Heart right ventricle (tissue), 16 donors: ENCODE measurements around the gene HPCAL1. TPM values are rescaled to one million over a fixed set of nuclear protein-coding genes. Genes with fewer than 3 reads are reported as not detected.

Experiments used
- ATAC-seq, 8 donors: fragments of 200-7000 bp; cut with Tn5 transposase; one replicate each; pipeline ENCODE4 v1.9.1; 2020; ENCODE audit warnings: mild to moderate bottlenecking in 8 of 8, moderate library complexity in 8 of 8, moderate number of reproducible peaks in 1 of 8
- DNase-seq, 2 donors: peaks; one replicate each; pipeline ENCODE4 v3.0.0-alpha.2; 2020
- H3K27ac ChIP-seq, 10 donors: fragments of 200-600 bp; sonication (generic) in 2 of 10; one replicate each; pipeline versions ENCODE4 v1.5.0 to v1.8.0; 2020 to 2022; ENCODE audit warnings: mild to moderate bottlenecking in 3 of 10
- H3K27me3 ChIP-seq, 7 donors: fragments of 200-600 bp; one replicate each; pipeline ENCODE4 v1.8.0; 2021 to 2022; ENCODE audit warnings: mild to moderate bottlenecking in 2 of 7
- H3K36me3 ChIP-seq, 9 donors: fragments of 200-600 bp; sonication (generic) in 1 of 9; one replicate each; pipeline versions ENCODE4 v1.5.0 to v1.8.0; 2020 to 2022; ENCODE audit warnings: mild to moderate bottlenecking in 2 of 9
- H3K4me1 ChIP-seq, 9 donors: fragments of 200-600 bp; sonication (generic) in 1 of 9; one replicate each; pipeline versions ENCODE4 v1.5.0 to v1.8.0; 2020 to 2022; ENCODE audit warnings: mild to moderate bottlenecking in 4 of 9
- H3K4me3 ChIP-seq, 10 donors: fragments of 200-600 bp; sonication (generic) in 2 of 10; one replicate each; pipeline versions ENCODE4 v1.5.0 to v1.8.0; 2020 to 2022; ENCODE audit warnings: mild to moderate bottlenecking in 7 of 10, moderate library complexity in 2 of 10
- H3K9me3 ChIP-seq, 11 donors: fragments of 200-600 bp in 10 of 11; sonication (generic) in 2 of 11; one replicate each; pipeline versions ENCODE4 v1.5.0 to v1.8.0; 2013 to 2022; ENCODE audit warnings: mild to moderate bottlenecking in 2 of 11, control low read depth in 1 of 11, moderate library complexity in 1 of 11
- CTCF ChIP-seq, 9 donors: fragments of 200-600 bp; sonication (generic) in 2 of 9; IDR thresholded peaks; one replicate each; pipeline versions ENCODE4 v1.5.0 to v1.8.0; 2021 to 2022; ENCODE audit warnings: antibody characterized with exemption in 9 of 9, mild to moderate bottlenecking in 5 of 9, moderate library complexity in 1 of 9
- WGBS, 2 donors: extraction: QIAGEN DNeasy Blood & Tissue Kit; methylation state at CpG; one replicate each; pipeline ENCODE4 v1.1.7; 2013; ENCODE audit warnings: inconsistent platforms in 1 of 2; 5-methylcytosine and 5-hydroxymethylcytosine counted together
- intact Hi-C, 10 donors: fragments of 100-400 bp; cut with DNase I; formaldehyde crosslinking; loops; one replicate each; pipeline versions ENCODE4 v1.11.1 to v1.14.2; 2022
- polyA plus RNA-seq, 2 donors: library from polyadenylated mRNA; stranded (reverse); fragments of 200-250 nt; gene quantifications; one replicate each; pipeline ENCODE4 v1.2.3, GENCODE V29; 2013
- total RNA-seq, 10 donors: library from RNA; stranded (reverse); fragmentation: NEBNext Ultra II Directional in 3 of 10; extraction: Animal tissue kit (Norgen Biotek cat#: 25700) in 3 of 10; gene quantifications; one replicate each; pipeline versions ENCODE4 v1.2.1 to v1.2.4, GENCODE V29; 2021 to 2023
- donor health status: Arrhythmogenic right ventricular cardiomyopathy.
- donor health status: ischemic (EF 13 %, LVEDD 7.1; RV severe dilation, severe dysfunction).
- donor health status: healthy with polysubstance abuse.
- donor health status: DM: no; HTN: yes; CAD: no.
- donor health status: DM: no; HTN: no; CAD: no.
- donor health status: ischemic (EF 25% LVEDD 6.9; RV normal size, moderate dysfunction).
- donor health status: ischemic (EF 25% LVEDD 5.7; RV mildly dilated, moderate dysfunction).
- donor health status: healthy.
- donor health status: DM: yes; HTN: yes; CAD: no.
- donor health status: Ischemic cardiomyopathy.
- donor health status: ischemic (EF 35%, LVEDD 5.7; RV mildly dilated, moderate dysfunction).
- donor health status: nonischemic (EF 11% LVEDD 7.7; RV severe dilation, severe dysfunction).
- donor health status: DM: yes; HTN: yes; CAD: no.
- donor health status: PGD.
- donor health status: ischemic (EF 29% LVEDD 5.4; RV normal size, mild dysfunction).
- donor health status: nonischemic (EF 23%, LVEDD 6.1; RV moderate dilation, normal function).

HPCAL1 gene
- total and polyA plus RNA-seq, 12 donors, result 15.8 to 49.2 (median 27.5) TPM

GRCh38 chr2:10424051-10424450, 121.3 kb downstream of the HPCAL1 start:
- H3K4me1 ChIP-seq, result no peaks in the 10 kb centered on the region
- H3K27me3 ChIP-seq, result no peaks in the 10 kb centered on the region
- intact Hi-C loops, result loop anchor here in 2 of 10 donors (5.0 to 10.0 kb wide), 2 partner anchors 287 to 439 kb away; no protein-coding TSS in a partner anchor
- no peak overlapping the region for H3K27ac ChIP-seq
- ATAC-seq (no peak), DNase-seq (no peak)
- 77 to 92% methylated on average over 11 of the region's 11 CpGs for WGBS, 2 donors
- no peak overlapping the region for H3K4me3 ChIP-seq
- no peaks in the 10 kb centered on the region for H3K9me3 ChIP-seq
- no peak for TF ChIP-seq CTCF (IDR thresholded peaks at IDR 0.05)
- H3K36me3 ChIP-seq, result peaks cover 0 to 86% (median 4%) of the 10 kb centered on the region in 9 donors

GRCh38 chr2:10424916-10425505, 122.3 kb downstream of the HPCAL1 start:
- H3K9me3 ChIP-seq, result no peaks in the 10 kb centered on the region
- no peak for TF ChIP-seq CTCF (IDR thresholded peaks at IDR 0.05)
- 88 to 93% methylated on average over 8 of the region's 8 CpGs for WGBS, 2 donors
- H3K27ac ChIP-seq, result no peak overlapping the region
- DNase-seq (no peak), ATAC-seq (peak in 1 of 8 donors; percentile 24)
- H3K27me3 ChIP-seq, result no peaks in the 10 kb centered on the region
- no peaks in the 10 kb centered on the region for H3K4me1 ChIP-seq
- H3K36me3 ChIP-seq, result peaks cover 0 to 78% (median 4%) of the 10 kb centered on the region in 9 donors
- H3K4me3 ChIP-seq, result no peak overlapping the region
- intact Hi-C loops, result loop anchor here in 2 of 10 donors (5.0 to 10.0 kb wide), 2 partner anchors 288 to 440 kb away; no protein-coding TSS in a partner anchor

GRCh38 chr2:10425699-10426098, 123.0 kb downstream of the HPCAL1 start:
- Histone ChIP-seq H3K36me3 (peaks cover 0 to 72% (median 4%) of the 10 kb centered on the region in 9 donors), H3K4me3 (no peak overlapping the region), H3K27ac (no peak overlapping the region), H3K27me3 (no peaks in the 10 kb centered on the region), H3K4me1 (no peaks in the 10 kb centered on the region), H3K9me3 (no peaks in the 10 kb centered on the region)
- intact Hi-C loops, result loop anchor here in 1 of 10 donors (10.0 kb wide), 1 partner anchor 441 kb away; no protein-coding TSS in a partner anchor
- no peak for TF ChIP-seq CTCF (IDR thresholded peaks at IDR 0.05)
- 85 to 88% methylated on average over 10 of the region's 10 CpGs for WGBS, 2 donors
- DNase-seq, result no peak
- no peak for ATAC-seq

- intact Hi-C loops, result loop anchor here in 1 of 10 donors (10.0 kb wide), 1 partner anchor 442 kb away; no protein-coding TSS in a partner anchor
- peaks cover 0 to 4% (median 0%) of the 10 kb centered on the region in 7 donors for H3K27me3 ChIP-seq
- ATAC-seq (no peak), DNase-seq (no peak)
- H3K36me3 ChIP-seq, result peaks cover 0 to 59% (median 4%) of the 10 kb centered on the region in 9 donors
- no peak for TF ChIP-seq CTCF (IDR thresholded peaks at IDR 0.05)
- WGBS, 2 donors, result 91 to 92% methylated on average over 40 of the region's 40 CpGs
- peaks cover 0 to 6% (median 1%) of the 10 kb centered on the region in 9 donors for H3K4me1 ChIP-seq
- no peak overlapping the region for H3K27ac ChIP-seq
- H3K4me3 ChIP-seq, result no peak overlapping the region
- H3K9me3 ChIP-seq, result no peaks in the 10 kb centered on the region
These were observed 124.3 kb downstream of the HPCAL1 start for GRCh38 chr2:10426726-10427617.
